Spleen (tissue), 11 donors: ENCODE measurements around the gene USP21. TPM values are rescaled to one million over a fixed set of nuclear protein-coding genes. Genes with fewer than 3 reads are reported as not detected.

Experiments used
- DNase-seq: peaks from one replicate; pipeline ENCODE4 v3.0.0-alpha.2; 2020
- H3K27ac ChIP-seq, 8 donors: fragments of 200-600 bp; sonication (generic) in 7 of 8; 1 replicate in 4 of 8; 2 replicates in 4 of 8; pipeline versions ENCODE4 v1.5.0 to v1.8.0; 2016 to 2021; ENCODE audit warnings: inconsistent platforms in 4 of 8, mild to moderate bottlenecking in 4 of 8, moderate library complexity in 1 of 8
- H3K27me3 ChIP-seq, 7 donors: fragments of 200-600 bp; sonication (generic) in 6 of 7; replicated peaks in 1 of 7; 1 replicate in 4 of 7; 2 replicates in 3 of 7; pipeline versions ENCODE4 v1.5.0 to v1.8.0; 2016 to 2021; ENCODE audit warnings: inconsistent platforms in 3 of 7, mild to moderate bottlenecking in 1 of 7
- H3K36me3 ChIP-seq, 6 donors: fragments of 200-600 bp; sonication (generic) in 5 of 6; 1 replicate in 4 of 6; 2 replicates in 2 of 6; pipeline versions ENCODE4 v1.5.0 to v1.8.0; 2016 to 2021; ENCODE audit warnings: inconsistent platforms in 2 of 6
- H3K4me1 ChIP-seq, 6 donors: fragments of 200-600 bp; sonication (generic) in 5 of 6; 1 replicate in 3 of 6; 2 replicates in 3 of 6; pipeline versions ENCODE4 v1.5.0 to v1.8.0; 2016 to 2021; ENCODE audit warnings: inconsistent platforms in 3 of 6
- H3K4me3 ChIP-seq, 8 donors: fragments of 200-600 bp; sonication (generic) in 7 of 8; 1 replicate in 4 of 8; 2 replicates in 4 of 8; pipeline versions ENCODE4 v1.5.0 to v1.8.0; 2016 to 2021; ENCODE audit warnings: inconsistent platforms in 4 of 8, mild to moderate bottlenecking in 4 of 8, moderate library complexity in 2 of 8
- H3K9me3 ChIP-seq, 8 donors: fragments of 200-600 bp; sonication (generic) in 7 of 8; 1 replicate in 4 of 8; 2 replicates in 4 of 8; pipeline versions ENCODE4 v1.5.0 to v1.8.0; 2016 to 2021; ENCODE audit warnings: inconsistent platforms in 4 of 8
- CTCF ChIP-seq, 11 experiments: fragments of 200-600 bp in 7 of 11; fragments of 450-650 bp in 4 of 11; sonication (generic) in 4 of 11; IDR thresholded peaks in 8 of 11; conservative IDR thresholded peaks in 3 of 11; 1 replicate in 7 of 11; 2 replicates in 4 of 11; pipeline versions ENCODE4 v1.4.0 to v1.8.0; 2016 to 2021; ENCODE audit warnings: antibody characterized with exemption in 11 of 11, inconsistent platforms in 4 of 11, mild to moderate bottlenecking in 1 of 11
- POLR2A ChIP-seq, 3 donors: fragments of 450-650 bp; IDR thresholded peaks; one replicate each; pipeline ENCODE4 v1.5.1; 2017; ENCODE audit warnings: antibody characterized with exemption in 3 of 3, mild to moderate bottlenecking in 1 of 3
- POLR2AphosphoS5 ChIP-seq, 3 donors: sonication (generic); formaldehyde crosslinking; IDR thresholded peaks; one replicate each; pipeline ENCODE4 v1.5.1; 2017; ENCODE audit warnings: antibody characterized with exemption in 3 of 3
- WGBS, 5 donors: extraction: QIAGEN DNeasy Blood & Tissue Kit in 3 of 5; methylation state at CpG; one replicate each; pipeline versions ENCODE4 v1.1.5 to v1.1.7; 2013 to 2018; 5-methylcytosine and 5-hydroxymethylcytosine counted together
- intact Hi-C: fragments of 100-400 bp; cut with DNase I; formaldehyde crosslinking; loops from one replicate; pipeline ENCODE4 v1.15.0; 2023; ENCODE audit warnings: low total_unique reads
- polyA plus RNA-seq, 3 donors: library from polyadenylated mRNA; stranded (reverse); fragments of 200-250 nt; gene quantifications; one replicate each; pipeline ENCODE4 v1.2.1, GENCODE V29; 2013
- total RNA-seq, 7 donors: library from RNA; depleted of rRNA in 3 of 7; stranded (reverse); fragments of >200 nt in 3 of 7; fragmentation: NEBNext Ultra II Directional in 4 of 7; extraction: Animal tissue kit (Norgen Biotek cat#: 25700) in 4 of 7; gene quantifications; one replicate each; pipeline versions ENCODE4 v1.1.0 to v1.2.1, GENCODE V29; 2016 to 2021
- donor health status: healthy with polysubstance abuse.
- donor health status: DM: no; HTN: no; CAD: no; lungs with moderate emphysema.
- donor health status: DM: no; HTN: no; CAD: no.
- donor health status: Bipolar disorder and iron deficiency.
- donor health status: healthy.
- donor health status: DM: no; HTN: no; CAD: no.
- donor health status: DM: yes; HTN: yes; CAD: no.

USP21 gene
- total and polyA plus RNA-seq, 10 donors: 17.9 to 33.0 (median 27.0) TPM

- intact Hi-C loops: no loop called here
- H3K4me1 ChIP-seq: peaks cover 46 to 97% (median 86%) of the 10 kb centered on the region in 6 donors
- TF ChIP-seq POLR2AphosphoS5 (IDR thresholded peaks at IDR 0.05): peak; percentile 88 to 92 (median 92)
- TF ChIP-seq POLR2A (IDR thresholded peaks at IDR 0.05): peak; percentile 35 to 72 (median 40)
- TF ChIP-seq CTCF (IDR thresholded peaks at IDR 0.05 in 8 of 11, conservative IDR thresholded peaks at IDR 0.05 in 3 of 11): peak in 3 of 11 experiments; percentile 13 to 24 (median 24)
Observed at GRCh38 chr1:161201836-161202712, 42.8 kb downstream of the USP21 start, which contains the start of gene NDUFS2. NDUFS2 (plus strand) TSS chr1:161202367; CDS start chr1:161202386, 19 bp downstream.

DNA sequence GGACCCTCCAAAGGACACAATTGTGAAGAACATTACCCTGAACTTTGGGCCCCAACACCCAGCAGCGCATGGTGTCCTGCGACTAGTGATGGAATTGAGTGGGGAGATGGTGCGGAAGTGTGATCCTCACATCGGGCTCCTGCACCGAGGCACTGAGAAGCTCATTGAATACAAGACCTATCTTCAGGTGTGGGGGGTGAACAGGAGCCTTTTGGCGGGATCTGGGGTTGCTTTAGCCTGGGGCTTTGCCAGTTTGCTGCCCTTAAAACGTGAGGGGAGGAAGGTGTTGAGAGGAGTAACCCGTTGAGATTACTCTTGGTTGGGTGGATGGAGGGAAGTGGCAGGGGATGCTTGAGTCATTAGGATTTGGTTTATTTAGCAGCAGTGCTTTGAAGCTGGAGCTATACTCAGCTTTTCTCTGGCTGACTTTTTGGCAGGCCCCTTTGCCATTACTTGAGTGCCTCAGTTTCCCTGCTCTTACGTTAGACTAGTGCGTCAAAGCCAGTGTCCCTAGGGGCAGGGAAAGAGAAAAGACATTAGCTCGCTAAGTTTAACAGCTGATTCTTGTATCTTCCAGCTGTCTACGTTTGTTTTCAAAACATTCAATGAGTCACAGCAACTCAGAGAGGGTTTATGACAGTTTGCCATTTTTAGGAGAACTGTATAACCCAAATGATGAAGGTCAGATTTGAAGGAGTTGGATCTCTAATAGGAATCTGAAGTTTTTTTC lies 47.3 kb downstream of the USP21 start:
- Histone ChIP-seq H3K36me3 (peaks cover 11 to 84% (median 65%) of the 10 kb centered on the region in 6 donors), H3K9me3 (no peaks in the 10 kb centered on the region), H3K27me3 (no peaks in the 10 kb centered on the region), H3K4me1 (peaks cover 40 to 89% (median 69%) of the 10 kb centered on the region in 6 donors), H3K4me3 (peak overlapping the region in 1 of 8 donors; percentile 35), H3K27ac (peak overlapping the region in 7 of 8 donors; percentile 47 to 97 (median 72))
- DNase-seq: no peak
- intact Hi-C loops: no loop called here
- TF ChIP-seq POLR2AphosphoS5 (IDR thresholded peaks at IDR 0.05) (no peak), CTCF (IDR thresholded peaks at IDR 0.05 in 8 of 11, conservative IDR thresholded peaks at IDR 0.05 in 3 of 11) (no peak), POLR2A (IDR thresholded peaks at IDR 0.05) (no peak)
- 79 to 93% (median 90%) methylated on average over 12 of the region's 12 CpGs for WGBS, 5 donors

More at GRCh38 chr1:161201836-161202712, 42.8 kb downstream of the USP21 start, which contains the start of gene NDUFS2:
- Histone ChIP-seq H3K27me3 (no peaks in the 10 kb centered on the region), H3K27ac (peak within 1 kb of the TSS; percentile 93 to 97 (median 95)), H3K4me3 (peak within 1 kb of the TSS; percentile 66 to 88 (median 80)), H3K36me3 (peaks cover 0 to 39% (median 21%) of the 10 kb centered on the region in 6 donors), H3K9me3 (no peaks in the 10 kb centered on the region)
- 3 to 12% (median 4%) methylated on average over 31 to 53 of the region's 53 CpGs for WGBS, 5 donors
- DNase-seq: peak; percentile 99

- intact Hi-C loops: no loop called here
- H3K27ac ChIP-seq: peak overlapping the region in 7 of 8 donors; percentile 47 to 97 (median 72)
- TF ChIP-seq POLR2A (IDR thresholded peaks at IDR 0.05) (no peak), POLR2AphosphoS5 (IDR thresholded peaks at IDR 0.05) (peak in 2 of 3 donors; percentile 28 to 89), CTCF (IDR thresholded peaks at IDR 0.05 in 8 of 11, conservative IDR thresholded peaks at IDR 0.05 in 3 of 11) (no peak)
- WGBS, 5 donors: 69 to 80% (median 76%) methylated on average over 8 of the region's 8 CpGs
- H3K4me1 ChIP-seq: peaks cover 38 to 84% (median 65%) of the 10 kb centered on the region in 6 donors
- no peaks in the 10 kb centered on the region for H3K9me3 ChIP-seq
- H3K4me3 ChIP-seq: peak overlapping the region in 1 of 8 donors; percentile 35
- DNase-seq: no peak
- no peaks in the 10 kb centered on the region for H3K27me3 ChIP-seq
- peaks cover 15 to 90% (median 71%) of the 10 kb centered on the region in 6 donors for H3K36me3 ChIP-seq
Observed at GRCh38 chr1:161207173-161207572, 47.9 kb downstream of the USP21 start.
